ENCODE results near the gene ADAM19. TPM values are rescaled to one million over a fixed set of nuclear protein-coding genes. Genes with fewer than 3 reads are reported as not detected.

Gene ADAM19
- total and polyA plus RNA-seq, 7 donors: 0.27 to 4.5 (median 1.4) TPM

DNA sequence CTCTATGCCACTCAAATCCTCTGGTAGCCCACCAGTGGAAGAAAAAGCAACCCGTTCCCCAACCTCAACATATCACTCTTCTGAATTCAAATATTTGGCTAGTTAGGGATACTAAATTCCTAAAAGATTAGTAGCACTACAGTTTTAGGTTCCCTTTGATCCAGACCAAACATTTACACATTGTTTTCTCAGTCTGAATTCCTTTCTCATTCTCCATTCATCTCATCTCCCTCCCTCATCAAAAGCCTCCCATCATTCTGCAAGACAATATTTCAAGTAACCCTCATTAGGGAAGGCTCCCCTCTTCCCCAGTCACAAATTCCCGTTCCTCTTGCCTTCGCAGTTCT is 26.3 kb downstream of the ADAM19 start:
- H3K27ac ChIP-seq: no peak overlapping the region
- intact Hi-C loops (cut with DNase I): no loop called here
- ATAC-seq: no peak
- WGBS, 3 donors: 64 to 83% (median 69%) methylated on average over 3 of the region's 3 CpGs
- no peaks in the 10 kb centered on the region for H3K27me3 ChIP-seq (ENCODE audit: insufficient read depth in 3 of 3, low read length in 2 of 3)
- no peaks in the 10 kb centered on the region for H3K36me3 ChIP-seq (ENCODE audit: insufficient read depth in 1 of 2, low read depth in 1 of 2)
- no peak overlapping the region for H3K4me3 ChIP-seq
- peaks cover 54% of the 10 kb centered on the region for H3K4me1 ChIP-seq
- TF ChIP-seq, protein P1, sequence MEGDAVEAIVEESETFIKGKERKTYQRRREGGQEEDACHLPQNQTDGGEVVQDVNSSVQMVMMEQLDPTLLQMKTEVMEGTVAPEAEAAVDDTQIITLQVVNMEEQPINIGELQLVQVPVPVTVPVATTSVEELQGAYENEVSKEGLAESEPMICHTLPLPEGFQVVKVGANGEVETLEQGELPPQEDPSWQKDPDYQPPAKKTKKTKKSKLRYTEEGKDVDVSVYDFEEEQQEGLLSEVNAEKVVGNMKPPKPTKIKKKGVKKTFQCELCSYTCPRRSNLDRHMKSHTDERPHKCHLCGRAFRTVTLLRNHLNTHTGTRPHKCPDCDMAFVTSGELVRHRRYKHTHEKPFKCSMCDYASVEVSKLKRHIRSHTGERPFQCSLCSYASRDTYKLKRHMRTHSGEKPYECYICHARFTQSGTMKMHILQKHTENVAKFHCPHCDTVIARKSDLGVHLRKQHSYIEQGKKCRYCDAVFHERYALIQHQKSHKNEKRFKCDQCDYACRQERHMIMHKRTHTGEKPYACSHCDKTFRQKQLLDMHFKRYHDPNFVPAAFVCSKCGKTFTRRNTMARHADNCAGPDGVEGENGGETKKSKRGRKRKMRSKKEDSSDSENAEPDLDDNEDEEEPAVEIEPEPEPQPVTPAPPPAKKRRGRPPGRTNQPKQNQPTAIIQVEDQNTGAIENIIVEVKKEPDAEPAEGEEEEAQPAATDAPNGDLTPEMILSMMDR (IDR thresholded peaks at IDR 0.05): no peak
- no peak for DNase-seq
- no peaks in the 10 kb centered on the region for H3K9me3 ChIP-seq

DNA sequence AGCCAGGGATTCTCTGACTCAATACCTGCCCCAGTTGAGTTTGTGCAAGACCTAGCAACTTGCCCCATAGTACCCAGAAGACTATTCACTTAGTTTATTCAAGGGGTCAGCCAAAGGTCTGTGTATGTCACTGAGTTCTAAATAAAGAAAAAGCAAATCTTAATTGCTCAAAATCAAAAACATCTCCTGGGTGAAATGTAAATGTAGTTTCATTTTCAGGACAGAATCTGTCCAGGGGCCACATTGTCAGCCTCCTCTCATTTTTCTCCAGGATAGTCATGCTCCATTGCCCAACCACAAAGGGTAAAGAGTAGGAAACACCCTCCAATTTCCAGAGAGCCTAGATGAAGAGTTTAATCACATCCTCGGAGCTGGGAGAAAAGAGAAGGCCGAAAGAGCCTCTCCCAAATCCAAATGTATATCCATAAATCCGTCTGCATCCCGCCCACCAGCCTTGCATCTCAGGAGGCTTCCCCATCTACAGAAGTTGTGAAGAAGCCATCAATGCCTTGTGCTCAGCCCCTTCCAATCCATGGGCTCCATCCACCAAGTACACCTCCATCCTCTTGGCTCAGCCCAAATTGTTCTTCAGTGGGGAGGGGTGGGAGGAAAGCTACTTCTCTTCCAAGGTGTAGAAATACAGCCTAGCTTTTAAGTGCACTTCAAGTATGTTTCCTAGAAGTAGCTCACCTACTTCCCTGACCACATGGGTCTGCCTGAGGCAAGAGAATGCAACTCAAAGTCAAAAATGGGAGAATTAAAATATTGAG is 26.9 kb downstream of the ADAM19 start:
- peak; percentile 78 to 95 (median 93) for ATAC-seq
- intact Hi-C loops (cut with DNase I): no loop called here

DNA sequence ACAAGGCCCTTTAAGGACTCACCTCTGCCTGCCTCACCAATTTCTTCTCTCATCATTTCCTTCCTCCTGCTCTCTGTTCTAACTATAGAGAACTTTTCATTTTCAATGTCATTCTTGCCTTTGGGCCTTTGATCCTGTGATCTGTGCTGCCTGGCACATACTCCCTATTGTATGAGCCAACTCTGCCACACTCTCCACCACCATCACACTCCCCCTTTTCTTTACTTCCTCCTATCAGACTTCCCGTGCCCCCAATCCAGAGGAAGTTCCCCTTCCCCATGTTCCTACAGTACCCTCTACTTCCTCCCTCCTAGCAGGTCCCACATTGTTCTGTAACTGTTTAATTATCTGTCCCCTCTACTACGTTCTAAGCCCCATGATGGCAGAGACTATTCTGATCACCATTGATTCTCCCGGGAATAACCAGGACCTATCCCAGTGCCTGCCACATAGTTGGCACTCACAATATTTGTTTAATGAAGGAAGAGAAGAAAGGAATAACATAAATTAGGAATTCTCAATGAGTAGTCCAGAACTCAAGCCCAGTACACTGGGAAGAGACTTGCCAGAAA is 27.5 kb downstream of the ADAM19 start:
- DNase-seq (no peak), ATAC-seq (peak in 3 of 4 donors; percentile 14 to 36 (median 26))
- 64 to 83% (median 66%) methylated on average over 3 of the region's 3 CpGs for WGBS, 3 donors
- no peaks in the 10 kb centered on the region for H3K27me3 ChIP-seq (ENCODE audit: insufficient read depth in 3 of 3, low read length in 2 of 3)
- no peak overlapping the region for H3K4me3 ChIP-seq
- H3K27ac ChIP-seq: peak overlapping the region; percentile 13
- H3K36me3 ChIP-seq (ENCODE audit: insufficient read depth in 1 of 2, low read depth in 1 of 2): no peaks in the 10 kb centered on the region
- H3K9me3 ChIP-seq: no peaks in the 10 kb centered on the region
- H3K4me1 ChIP-seq: peaks cover 42% of the 10 kb centered on the region
- TF ChIP-seq, protein P1 (IDR thresholded peaks at IDR 0.05): no peak
- intact Hi-C loops (cut with DNase I): no loop called here

More for the DNA sequence above, 26.9 kb downstream of the ADAM19 start:
- TF ChIP-seq, protein P1 (IDR thresholded peaks at IDR 0.05): no peak
- Histone ChIP-seq H3K27me3 (ENCODE audit: insufficient read depth in 3 of 3, low read length in 2 of 3) (no peaks in the 10 kb centered on the region), H3K27ac (peak overlapping the region; percentile 39), H3K4me1 (peaks cover 49% of the 10 kb centered on the region), H3K9me3 (no peaks in the 10 kb centered on the region), H3K36me3 (ENCODE audit: insufficient read depth in 1 of 2, low read depth in 1 of 2) (no peaks in the 10 kb centered on the region), H3K4me3 (no peak overlapping the region)
- 77 to 92% (median 86%) methylated on average over 4 of the region's 4 CpGs for WGBS, 3 donors
- DNase-seq: no peak

DNA sequence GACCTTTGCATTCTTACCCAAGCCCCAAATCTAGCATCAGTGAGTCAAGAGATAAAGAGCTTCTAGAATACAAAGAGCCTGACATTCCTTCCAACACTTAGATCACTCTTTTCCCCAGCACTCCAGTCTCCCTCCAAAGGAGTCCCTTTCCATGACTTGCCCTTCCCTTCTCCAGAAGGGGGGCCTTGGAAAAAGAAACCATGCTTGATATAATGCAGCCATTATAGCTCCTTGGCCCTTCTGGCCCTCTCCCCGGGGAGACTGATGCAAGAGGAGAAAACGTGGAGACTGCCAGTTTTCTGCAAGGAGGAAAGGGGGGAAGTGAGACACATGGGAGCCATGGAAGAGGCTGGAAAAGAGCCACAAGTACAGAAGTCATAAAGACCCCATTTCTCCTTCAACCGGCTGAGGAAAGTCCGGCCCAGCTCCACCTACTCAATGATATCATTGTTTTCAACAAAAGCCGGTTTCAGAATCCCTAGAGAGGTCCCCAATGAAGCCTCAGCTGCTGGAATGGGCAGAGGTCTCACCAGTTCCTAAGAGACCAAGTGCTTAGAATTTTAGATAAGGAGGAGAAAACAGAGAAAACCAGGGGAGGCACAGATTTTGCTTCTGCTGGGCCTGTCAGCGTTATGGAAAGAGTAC is 29.0 kb downstream of the ADAM19 start:
- Histone ChIP-seq H3K9me3 (no peaks in the 10 kb centered on the region), H3K27me3 (ENCODE audit: insufficient read depth in 3 of 3, low read length in 2 of 3) (no peaks in the 10 kb centered on the region), H3K27ac (no peak overlapping the region), H3K4me3 (no peak overlapping the region), H3K4me1 (peaks cover 45% of the 10 kb centered on the region), H3K36me3 (ENCODE audit: insufficient read depth in 1 of 2, low read depth in 1 of 2) (no peaks in the 10 kb centered on the region)
- intact Hi-C loops (cut with DNase I): no loop called here
- DNase-seq (no peak), ATAC-seq (no peak)
- 49 to 69% (median 50%) methylated on average over 6 of the region's 6 CpGs for WGBS, 3 donors
- TF ChIP-seq, protein P1 (IDR thresholded peaks at IDR 0.05): no peak

Data from psoas muscle (tissue), 8 donors.